GF-D8 (cell line): ENCODE measurements around the gene MACROD2.

ENCODE experiments used
- DNase-seq: peaks from one replicate; lab custom pipeline; 2025; lab: John Stamatoyannopoulos, UW

Gene MACROD2

DNA sequence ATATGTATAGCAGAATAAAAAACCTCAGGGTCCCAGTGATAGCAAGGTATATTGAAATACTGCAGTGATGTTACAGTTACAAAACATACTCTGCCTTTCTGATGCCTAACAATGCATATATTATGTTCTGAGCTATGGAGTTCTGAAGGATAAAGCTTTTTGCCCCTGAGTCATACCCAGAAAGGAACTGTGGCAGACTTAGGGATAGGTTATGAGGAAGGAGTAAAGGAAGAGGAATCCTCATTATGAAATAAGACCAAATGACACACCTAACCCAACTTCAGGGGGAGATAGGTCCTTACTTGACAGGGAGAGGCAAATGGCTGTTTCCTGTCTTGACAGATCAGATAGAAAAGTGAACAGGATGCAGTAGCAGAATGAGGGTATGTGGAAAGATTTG, 1282.7 kb downstream of the MACROD2 start:
- no peak for DNase-seq

DNA sequence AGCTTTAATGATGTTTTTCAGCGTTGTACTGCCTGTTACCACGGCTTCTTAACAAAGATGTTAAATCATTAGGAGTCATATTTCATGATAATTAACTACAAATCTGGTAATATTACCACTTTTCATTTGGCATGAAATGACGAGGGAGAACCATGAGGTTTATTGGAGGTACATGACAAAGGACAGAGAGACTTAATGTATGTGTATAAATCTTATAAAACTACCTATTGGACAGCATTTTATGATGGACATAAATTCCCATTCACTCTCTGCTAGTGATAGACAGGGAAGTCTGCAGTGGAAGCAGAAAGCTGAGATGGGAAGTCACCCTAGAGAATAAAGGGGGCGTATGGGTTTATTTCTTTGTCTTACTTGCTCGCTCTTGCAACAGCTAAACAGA, 1292.0 kb downstream of the MACROD2 start:
- no peak for DNase-seq

DNA sequence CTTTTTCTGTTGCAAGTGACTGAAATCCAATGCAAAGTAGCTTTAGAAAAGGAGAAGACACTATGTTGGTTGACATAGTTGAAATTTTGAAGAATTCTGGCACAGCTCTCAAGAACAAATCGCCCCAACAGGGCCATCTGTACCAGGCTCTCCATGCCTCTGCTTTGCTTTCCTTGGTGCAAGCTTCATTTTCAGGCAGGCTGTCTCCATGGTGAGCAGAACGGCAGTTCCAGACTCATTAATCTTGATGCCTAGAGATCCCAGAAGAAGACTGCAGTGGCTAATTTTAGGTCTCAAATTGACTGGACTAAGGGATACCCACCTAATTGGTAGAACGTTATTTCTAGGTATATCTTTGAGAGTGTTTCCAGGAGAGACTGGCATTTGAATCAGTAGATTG, 1292.8 kb downstream of the MACROD2 start:
- DNase-seq = no peak

DNA sequence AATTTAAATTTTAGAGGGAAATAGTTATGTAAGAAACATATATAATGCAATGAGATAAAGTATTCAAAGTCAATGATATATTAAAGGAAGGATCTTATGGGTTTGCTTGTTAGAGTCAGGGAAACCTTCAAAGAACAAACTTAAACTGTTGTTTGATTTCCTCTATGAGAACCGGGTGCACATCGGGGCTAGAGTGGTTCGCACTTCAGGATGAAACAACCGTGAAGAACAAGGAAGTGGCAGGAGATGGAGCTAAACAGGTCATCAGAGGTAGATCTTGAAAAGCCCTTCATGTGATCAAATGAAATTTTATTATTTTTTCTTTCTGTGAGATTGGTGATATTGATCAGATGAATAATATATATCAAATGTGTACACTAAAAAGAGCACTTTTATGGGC, 1294.0 kb downstream of the MACROD2 start:
- DNase-seq = no peak

DNA sequence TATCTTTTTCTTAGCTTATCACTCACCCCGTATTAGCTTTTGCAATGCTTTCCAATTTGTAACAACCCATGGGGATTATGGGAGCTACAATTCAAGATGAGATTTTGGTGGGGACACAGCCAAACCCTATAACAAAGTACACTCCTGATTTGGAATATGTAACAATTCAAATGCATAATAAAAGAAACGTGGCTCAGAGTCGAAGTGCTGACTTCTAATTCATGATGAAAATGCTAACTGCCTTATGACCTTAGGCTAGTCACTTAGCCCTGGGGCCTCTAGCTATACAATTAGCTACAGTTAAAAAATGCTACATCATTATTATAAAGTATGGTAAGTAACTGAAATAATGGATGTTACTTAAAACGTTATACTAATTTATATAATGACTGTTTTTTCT, 1297.1 kb downstream of the MACROD2 start:
- no peak for DNase-seq

DNA sequence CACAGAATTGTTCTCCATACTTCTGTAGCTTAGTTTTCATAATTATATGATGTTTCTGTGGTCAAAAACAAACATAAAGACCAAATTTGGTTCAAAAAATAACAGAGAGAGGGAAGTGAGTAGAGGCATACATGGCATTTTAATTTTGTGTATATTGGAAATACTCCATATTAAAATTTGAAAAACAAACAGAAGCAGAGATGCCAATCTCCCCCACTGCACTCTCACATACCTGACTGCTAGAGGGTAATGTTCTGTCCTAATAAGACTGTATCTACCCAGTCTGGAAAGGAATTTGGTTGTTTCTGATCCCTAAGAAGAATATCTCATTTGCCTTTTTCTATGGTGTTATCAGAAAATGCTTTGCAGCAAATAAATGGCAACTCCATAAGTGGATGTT, 1301.1 kb downstream of the MACROD2 start:
- DNase-seq = no peak

DNA sequence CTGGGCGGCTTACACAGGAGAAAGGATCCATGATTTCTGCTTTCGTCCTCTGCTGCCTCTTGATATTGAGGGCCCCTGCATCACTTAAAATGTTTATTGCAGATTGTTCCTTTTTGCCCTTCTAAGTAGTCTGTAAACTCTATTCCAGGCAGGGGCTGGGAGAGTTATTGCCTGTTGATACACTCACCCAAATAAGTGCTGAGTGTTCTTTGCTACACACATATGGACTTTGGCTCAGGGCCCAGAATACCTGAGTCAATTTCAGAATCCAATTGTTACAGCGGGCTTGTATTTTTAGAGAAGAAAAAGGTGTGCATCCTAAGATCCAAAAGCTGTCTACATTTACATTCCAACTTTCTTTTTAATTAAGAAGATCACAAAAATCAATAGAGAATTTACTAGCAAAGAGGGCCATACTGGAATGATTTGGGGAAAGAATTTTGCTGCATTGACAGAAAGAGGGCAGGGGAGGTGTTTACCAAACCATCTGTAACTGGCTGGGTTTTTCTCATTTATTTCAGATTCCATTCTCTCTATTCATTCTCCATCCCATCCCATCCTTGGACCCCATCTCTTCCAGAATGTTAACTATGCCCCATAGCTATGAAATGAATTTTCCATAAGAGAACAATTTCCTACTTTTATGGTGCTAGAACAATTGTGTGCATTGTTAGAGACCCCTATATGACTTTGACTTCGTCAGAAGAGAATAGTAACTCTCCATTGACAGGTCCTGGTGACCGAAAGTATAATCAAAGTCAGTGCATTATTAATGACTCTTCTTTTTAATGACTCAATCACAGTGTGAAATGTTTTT, 1302.0 kb downstream of the MACROD2 start:
- no peak for DNase-seq

DNA sequence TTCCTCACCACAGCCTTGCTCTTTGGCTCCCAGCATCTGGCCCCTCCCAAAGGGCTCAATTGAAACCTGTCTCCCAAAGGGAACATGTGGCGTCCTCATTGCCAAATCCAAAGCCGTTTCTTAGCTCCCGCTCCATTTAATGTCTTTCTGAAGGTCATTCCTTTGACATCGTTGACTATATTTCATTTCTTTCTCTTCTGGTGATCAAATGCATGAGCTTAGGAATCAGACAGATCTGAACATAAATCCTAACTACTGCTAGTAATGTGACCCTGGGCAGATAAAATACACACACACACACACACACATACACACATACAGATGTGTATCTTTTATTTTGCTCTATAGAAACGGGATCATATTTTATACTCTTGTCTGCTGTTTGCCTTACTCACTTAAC, 1306.8 kb downstream of the MACROD2 start:
- no peak for DNase-seq

DNA sequence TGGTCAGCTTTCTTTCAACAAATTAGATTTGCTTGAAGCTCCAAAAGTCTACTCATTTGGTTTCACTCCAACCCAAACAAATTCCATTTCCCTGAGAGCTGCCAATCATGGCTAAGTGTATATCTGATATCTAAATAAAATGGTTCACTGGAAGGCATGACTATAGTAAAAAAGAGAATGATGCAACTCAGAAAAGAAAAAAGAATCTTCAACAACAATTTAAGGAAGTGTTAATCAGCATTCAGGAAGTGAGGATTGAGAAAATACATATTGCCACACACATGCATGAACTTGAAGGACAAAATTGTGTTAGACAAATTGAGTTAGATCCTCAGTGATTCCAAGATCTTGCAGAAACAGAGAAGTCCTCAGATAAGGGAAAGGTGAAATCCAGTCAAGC, 1315.0 kb downstream of the MACROD2 start:
- DNase-seq = peak; percentile 77

DNA sequence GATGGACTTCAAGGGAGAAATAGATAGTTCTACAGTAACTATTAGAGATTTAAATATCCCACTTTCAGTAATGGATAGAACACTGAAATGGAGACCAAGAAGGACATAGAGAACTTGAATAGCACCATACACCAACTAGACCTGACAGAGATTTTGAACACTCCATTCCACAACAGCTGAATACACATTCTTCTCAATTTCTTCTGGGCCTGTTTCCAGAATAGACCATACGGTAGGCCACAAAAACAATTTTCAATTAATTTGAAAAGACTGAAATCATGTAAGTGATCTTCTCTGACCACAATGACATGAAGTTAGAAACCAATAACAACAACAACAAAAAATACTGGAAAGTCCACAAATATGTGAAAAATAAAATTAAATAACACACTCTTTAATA, 1321.2 kb downstream of the MACROD2 start:
- DNase-seq = no peak

DNA sequence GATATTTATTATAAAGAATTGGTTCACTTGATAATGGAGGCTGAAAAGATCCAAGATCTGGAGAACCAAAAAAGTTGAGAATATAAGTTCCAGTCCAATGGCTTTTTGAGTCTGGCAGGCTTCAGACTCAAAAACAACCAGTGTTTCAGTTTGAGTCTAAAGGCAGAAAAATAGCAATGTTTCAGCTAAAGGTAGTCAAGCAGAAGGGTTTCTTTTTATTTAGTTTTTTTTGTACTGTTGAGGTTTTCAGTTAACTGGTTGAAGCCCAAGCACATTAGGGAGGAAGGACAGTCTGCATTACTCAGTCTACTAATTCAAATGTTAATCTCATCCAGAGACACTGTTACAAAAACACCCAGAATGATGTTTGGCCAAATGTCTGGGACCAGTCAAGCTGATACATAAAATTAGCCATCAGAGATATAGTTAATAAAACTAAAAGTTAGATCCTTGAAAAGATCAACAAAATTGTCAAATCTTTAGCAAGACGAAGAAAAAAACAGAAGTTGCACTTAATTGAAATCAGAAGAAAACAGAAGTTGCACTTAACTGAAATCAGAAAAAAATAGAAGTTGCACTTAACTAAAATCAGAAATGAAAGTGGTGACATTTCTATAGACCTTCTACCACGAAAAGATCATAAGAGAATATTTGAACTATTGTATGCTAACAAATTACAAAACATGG, 1322.4 kb downstream of the MACROD2 start:
- DNase-seq = no peak

DNA sequence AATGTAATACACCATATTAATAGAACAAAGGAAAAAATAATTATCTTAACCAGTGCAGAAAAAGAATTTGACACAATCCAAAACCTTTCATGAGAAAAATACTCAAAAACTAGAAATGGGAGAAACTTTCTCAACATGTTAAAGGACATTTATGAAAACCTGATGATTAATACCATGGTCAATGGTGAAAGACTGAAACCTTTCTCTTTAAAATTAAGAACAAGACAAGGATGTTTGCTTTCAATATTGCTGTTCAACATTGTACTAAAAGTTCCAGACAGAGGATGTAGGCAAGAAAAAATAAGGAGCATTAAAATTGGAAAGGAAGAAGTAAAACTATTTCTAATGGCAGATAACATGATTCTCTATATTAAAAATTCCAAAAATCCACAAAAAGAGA, 1323.4 kb downstream of the MACROD2 start:
- DNase-seq = no peak

DNA sequence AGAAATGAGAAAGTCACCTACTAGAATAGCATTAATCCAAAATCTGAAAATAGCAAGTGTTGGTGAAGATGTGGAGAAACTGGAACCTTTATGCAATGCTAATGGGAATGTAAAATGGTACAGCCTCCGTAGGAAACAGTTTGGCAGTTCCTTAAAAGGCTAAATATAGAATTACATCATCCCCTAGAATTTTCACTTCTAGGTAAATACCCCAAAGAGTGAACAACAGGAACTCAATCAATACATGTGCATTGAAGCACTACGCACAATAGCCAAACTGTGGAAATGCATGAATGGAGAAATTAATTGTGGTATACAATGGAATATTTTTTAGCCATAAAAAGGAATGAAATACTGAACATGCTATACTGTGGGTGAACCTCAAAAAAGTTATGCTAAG, 1324.1 kb downstream of the MACROD2 start:
- DNase-seq = no peak

DNA sequence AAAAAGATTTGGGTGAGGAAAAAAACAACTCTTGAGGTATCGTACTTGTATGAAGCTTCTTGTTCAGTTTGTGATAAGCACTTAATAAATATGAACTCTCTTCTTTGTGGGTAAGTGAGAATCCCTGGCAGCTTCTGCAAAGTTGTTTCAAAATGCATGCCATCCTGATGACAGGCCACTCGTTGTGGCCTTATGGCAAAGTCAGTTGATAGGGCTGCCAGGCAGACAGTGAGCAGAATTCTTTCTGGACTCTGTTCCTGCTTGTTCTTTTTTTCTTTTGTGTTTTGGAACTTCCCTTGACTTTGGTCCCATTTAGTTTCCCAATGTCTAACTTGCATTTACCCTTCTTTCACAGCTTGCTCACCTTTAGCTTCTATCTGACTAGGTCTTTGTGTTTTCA, 1325.6 kb downstream of the MACROD2 start:
- DNase-seq = no peak

DNA sequence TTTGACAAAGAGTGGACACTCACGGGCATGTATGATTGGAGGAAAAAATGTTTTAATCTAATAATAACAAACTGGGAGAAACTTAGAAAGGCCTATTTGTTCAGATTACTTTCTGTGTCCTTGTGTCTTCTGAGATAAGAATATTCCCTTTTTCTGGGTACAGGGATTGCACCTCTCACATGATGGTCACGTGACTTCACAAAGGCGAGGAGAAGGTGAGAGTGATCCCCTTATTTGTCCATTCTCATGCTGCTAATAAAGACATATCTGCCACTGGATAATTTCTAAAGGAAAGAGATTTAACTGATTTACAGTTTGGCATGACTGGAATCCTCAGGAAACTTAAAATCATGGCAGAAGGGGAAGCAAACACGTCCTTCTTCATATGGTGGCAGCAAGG, 1331.8 kb downstream of the MACROD2 start:
- no peak for DNase-seq

DNA sequence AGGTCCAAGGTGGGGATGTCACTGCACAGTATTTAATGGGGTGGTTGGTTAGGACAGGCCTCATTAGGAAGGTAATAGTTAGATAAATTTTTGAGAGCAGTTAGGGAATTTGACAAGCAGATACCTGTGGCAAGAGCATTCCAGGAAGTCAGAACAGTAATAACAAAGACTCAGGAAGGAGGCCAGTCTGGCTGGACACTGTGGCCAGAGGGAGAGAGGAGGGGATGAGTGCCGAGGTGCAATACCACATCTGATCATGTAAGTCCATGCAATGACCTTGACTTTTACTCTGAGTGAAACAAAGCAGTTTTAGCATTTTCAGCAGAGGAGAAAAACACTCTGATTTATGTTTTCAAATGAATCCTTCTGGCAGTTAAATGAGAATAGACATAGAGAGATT, 1332.8 kb downstream of the MACROD2 start:
- DNase-seq = no peak

DNA sequence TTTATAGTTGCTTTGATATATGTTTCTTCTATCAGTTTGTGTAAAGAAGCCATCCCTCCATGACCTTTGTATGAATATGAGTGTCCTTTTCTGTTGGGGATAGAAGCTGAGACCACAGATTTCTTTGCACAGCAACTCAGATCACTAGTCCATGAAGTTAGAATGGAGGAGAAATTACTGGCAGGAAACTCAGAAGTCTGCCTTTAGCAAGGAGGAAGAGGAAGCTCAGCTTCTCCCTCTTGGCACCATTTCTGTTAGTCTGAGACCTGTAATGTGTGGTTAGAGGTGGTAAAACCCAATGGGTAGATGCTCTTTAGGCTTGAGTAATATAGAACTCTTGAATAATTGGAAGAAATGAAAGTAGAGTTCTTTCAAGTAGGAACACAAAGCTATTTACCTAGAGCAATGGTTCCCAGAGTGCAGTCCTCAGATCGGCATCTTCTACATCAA, 1337.4 kb downstream of the MACROD2 start:
- DNase-seq = no peak

DNA sequence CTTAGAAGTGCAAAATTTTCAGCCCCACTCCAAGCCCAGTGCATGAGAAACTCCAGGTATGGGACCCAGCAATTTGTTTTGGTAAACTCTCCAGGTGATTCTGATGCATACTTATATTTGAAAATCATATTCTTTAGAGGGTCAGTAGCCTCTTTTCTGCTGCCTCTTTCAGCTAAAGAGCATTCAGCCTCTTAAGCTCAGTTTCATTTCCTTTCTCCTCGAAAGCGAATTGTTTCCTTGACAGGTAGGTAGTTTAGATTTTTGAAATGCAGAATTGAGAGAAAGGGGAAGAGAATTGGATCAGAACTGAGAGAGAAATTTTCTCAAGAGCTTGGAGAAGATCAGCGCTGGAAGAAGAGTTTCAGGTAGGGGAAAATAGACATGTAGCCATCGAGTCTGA, 1337.9 kb downstream of the MACROD2 start:
- DNase-seq = no peak

DNA sequence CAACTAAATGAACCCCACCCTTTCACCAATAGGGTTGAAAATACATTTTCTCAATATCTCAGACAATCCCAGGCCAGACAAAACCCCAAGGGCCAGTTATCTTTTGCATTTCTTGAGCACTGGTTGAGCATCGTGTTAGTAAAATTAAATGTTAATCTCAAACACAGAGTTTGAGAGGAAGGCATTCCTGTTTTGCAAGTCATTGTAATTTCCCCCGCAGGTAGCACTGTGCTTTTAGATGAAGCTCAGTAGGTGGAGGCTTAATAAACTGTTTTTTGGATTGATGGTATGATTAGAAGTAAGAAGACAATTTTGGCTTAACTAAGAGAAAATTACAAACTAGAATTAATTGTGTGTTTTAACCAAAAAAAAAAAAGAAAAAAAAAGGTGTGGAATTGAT, 1340.7 kb downstream of the MACROD2 start:
- no peak for DNase-seq

DNA sequence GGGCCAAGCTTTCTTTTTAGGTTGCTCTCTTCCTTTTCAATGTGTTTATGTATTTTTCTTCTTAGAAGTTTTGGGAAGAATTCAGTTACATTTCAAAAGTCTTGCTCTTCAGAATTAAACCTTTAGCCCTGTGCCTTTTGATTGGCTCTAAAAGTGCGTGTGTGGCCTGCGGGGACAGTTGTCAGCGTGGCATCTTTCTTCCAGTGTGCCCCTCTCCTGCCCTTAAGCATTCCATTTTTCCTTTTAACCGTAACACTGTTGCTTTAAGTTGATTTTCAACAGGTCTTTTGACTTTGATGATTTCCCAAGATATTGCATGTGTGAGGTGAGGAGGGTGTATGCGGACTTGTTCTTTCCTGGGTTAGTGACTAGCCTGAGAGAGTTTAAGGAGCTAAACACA, 1341.2 kb downstream of the MACROD2 start:
- DNase-seq = no peak

DNA sequence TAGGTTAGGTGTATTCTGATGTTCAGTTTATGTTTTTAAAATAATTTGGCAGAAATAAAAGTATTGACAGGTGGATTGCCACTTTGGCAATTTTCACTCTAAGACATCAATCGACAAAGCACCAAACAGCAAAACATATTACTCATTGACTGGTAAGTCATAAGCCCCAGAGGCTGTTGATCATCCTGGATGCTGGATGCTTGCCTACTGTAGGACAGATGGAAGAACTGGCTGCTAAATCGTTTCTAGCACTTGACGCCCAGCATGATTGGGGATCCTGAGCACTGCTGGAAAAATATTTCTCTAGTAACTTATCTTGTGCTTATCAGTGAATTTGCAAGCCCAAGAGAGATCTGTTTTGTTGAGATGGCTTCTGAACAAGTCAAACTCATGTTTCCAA, 1343.9 kb downstream of the MACROD2 start:
- DNase-seq = no peak

DNA sequence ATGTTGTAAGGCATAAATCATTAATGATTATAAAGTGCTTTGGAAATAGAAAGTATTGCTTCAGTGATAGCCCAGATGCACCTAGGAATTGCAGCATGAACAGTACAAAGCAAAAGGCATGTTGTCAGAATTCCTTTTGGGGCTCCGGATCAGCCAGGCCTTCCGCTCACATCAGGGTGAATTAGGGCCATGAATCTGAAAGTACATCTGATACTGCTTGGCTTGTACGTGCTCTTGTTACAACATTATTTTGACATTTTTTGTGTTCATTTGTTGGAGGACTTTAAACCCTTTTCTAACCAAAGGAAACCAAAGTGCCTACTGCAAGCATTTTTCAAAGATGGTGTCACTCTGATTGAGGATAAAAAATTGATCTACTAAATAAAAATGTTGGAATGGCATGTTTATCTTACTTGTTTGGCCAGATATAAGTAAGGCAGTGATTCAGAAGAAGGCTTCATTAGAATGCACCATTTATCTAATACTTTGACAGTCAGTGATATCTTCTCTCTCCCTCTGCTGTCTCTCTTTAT, 1347.7 kb downstream of the MACROD2 start:
- DNase-seq = no peak

DNA sequence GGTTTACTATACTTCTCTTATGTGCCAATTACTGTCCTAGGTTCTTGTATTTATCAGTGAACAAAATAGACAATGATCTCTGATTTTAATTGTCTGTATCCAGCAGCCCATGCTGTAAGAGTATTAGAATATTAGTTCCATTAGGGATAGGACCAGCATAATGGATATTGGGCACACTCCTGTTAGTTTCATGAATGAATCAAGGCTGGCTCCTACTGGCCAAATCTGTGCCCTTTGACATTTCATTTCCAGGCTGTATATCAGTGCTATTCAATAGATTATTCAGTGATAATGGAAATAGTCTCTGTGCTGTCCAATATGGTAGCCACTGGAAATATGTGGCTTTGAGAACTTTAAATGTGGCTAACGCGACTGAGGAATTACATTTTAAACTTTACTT, 1350.0 kb downstream of the MACROD2 start:
- no peak for DNase-seq
